Measurements from ENCODE around the gene BEX4.

The BEX4 gene

DNA sequence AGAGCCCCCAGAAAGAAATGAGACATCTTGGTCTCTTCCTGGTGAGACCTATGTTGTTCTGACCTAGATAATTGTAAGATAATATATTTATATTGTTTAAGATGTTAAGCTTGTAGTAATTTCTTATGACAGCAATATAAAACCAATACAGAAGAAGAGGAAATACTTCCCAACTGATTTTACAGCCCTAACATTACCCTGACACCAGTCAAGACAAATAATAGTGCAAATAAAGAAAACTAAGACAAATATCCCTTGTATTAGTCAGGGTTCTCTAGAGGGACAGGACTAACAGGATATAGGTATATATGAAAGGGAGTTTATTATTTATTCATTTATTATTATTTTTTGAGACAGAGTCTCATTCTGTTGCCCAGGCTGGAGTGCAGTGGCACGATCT is 21.4 kb downstream of the BEX4 start:
- no peak for DNase-seq (ENCODE audit: low read depth in 1 of 2, low spot score in 1 of 2)

DNA sequence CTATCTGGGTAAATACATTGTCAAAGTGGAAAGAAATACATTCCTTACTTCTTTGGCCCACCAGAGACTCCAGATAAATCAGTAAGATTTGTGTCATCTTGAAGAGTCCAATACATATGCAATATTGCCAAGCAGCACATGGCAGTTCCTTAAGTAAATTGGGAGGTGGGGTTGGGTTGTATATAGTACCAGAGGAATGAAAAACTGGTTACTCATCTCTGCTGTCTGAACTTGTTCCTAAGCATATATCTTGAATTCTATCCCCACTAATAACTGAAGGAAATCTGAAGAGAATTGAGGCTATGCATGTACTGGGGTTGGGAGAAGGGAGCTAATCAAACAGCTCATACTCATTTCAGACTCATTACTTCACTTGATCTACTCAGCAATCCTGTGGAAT is 25.2 kb downstream of the BEX4 start:
- DNase-seq (ENCODE audit: low read depth in 1 of 2, low spot score in 1 of 2), result no peak

DNA sequence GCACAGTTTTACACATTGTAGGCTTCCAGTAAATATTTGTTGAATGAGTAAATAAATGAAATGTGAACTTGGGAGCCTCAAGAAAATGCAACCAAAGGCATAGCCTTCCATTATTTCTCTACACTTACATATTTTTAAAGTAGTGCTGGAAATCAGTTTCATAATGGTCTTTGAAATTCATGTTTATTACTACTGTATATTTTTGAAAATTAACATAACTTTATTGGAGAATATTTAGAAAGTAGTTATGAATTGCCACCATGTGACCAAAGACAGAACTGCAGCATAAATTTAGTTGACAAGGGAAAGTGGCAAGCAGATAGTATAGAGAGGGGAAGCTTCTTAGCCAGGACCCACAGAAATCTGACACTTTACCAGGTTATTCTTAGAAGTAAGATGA is 33.6 kb downstream of the BEX4 start:
- no peak for DNase-seq (ENCODE audit: low read depth in 1 of 2, low spot score in 1 of 2)

DNA sequence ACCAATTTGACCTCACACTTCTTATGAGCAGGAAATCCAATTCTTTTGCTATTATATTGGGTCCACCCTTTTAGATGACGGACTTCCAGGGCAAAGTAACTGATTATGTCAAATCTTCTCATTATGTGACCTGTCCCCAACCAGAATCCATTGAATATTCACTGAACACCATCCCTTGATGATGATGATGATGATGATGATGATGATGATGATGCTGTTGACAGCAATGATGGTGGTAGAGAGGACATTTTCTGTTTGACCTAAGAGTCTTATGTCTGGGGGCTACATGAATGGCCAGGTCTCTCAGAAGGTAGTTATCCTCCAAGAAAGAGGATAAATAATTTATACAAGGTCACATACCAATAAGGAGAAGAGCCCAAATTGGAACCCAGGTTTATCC is 34.9 kb downstream of the BEX4 start:
- no peak for DNase-seq (ENCODE audit: low read depth in 1 of 2, low spot score in 1 of 2)

DNA sequence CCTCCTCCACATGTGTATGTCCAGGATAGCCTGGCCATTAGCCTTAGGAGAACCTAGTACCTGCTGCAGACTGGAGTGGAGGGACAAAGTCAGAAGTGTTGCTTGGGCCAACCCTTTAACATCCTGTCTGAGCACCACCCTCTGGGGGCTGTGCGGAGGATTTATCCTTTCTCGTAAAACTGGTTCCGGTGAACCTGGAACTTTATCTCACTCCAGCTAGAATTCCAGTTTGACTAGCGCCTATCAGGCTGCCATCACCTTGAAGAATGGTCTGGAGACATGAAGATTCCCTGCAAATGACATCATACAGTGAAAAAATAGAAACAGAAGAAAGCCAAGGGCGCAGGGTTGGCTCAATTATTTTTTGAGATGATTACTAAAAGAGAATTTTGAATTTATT is 36.1 kb downstream of the BEX4 start:
- DNase-seq (ENCODE audit: low read depth in 1 of 2, low spot score in 1 of 2), result no peak

DNA sequence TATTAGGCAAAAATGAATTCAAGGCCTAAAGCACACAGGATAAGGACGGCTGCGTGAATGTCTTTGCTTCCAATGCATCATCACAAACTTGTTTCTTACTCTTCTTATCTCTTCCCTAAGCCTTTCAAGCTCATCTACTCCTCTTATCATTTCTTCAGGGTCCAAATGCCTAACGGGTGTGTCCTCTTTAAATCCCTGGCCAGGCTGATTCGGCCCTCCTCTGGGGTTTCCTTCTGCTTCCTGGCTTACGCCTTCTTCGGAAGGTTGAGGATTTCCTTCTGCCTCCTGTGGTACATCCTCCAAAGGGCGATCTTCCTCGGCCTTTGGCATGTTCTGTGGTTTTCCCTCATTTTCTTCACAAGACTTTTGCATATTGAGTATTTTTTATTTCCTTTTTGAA is 38.7 kb downstream of the BEX4 start:
- no peak for DNase-seq (ENCODE audit: low read depth in 1 of 2, low spot score in 1 of 2)

DNA sequence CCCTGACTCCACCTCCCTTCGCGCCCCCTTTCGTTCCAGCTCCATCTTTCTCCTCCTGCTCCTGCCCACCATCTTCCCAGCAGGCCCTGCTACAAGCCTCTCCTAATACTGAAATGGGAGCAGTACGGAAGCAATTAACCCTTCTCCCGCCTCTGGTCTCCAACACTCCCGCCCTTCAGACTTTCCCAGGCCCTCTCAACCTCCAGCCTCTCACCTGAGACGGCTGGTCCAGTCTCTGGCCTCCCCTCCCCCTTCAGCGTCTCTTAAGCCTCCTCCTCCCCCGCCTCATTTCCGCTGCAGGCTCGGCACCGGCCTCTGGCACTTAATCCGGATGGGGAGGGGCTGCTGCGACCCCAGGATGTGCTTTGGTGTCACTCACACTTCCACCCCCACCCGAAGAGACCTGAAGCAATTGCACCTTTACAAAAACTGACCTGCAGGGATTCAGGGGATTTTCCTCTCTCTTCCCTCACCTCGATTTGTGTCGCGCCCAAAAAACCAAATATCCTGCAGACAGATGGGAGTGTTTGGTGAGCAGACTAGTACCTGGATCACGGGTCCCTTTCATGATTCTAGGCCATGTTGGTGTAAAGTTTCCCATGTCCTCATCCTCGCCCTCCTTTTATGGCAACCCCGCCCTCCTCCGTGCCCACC is 39.4 kb downstream of the BEX4 start:
- DNase-seq (ENCODE audit: low read depth in 1 of 2, low spot score in 1 of 2), result no peak

DNA sequence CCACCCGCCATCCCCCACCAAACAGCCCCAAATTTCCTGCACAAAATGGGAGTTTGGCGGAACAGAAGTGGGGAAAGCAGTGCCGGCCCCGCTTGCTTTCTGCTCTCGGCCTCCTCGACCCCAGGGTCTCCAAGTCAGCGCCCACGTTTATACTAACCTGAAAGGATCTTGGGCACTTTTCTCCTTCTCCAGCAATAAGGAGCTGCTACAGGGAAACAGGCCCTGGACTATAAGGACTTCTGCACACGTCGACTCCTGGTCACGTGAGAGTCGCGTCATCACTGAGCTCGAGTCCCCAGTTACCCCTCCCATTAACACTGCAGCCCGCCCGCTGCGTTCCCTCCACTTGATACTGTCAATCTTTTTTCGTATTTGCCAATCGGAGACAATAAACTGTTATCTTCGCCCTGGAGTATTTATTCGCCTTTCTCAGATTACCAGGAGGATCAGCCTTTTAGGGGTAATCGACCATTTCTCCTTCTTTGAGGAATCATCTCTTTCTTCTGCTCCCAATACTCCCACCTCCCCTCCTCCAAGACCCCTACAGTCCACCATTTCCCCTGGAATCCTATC is 40.1 kb downstream of the BEX4 start, which contains the start of gene TCEAL8:
Gene TCEAL8 (minus strand): TSS at position 235 of the 573 bp plus-strand sequence. CDS start 1,176 bp downstream, outside the sequence.
- DNase-seq (ENCODE audit: low read depth in 1 of 2, low spot score in 1 of 2), result peak; percentile 16 to 22

DNA sequence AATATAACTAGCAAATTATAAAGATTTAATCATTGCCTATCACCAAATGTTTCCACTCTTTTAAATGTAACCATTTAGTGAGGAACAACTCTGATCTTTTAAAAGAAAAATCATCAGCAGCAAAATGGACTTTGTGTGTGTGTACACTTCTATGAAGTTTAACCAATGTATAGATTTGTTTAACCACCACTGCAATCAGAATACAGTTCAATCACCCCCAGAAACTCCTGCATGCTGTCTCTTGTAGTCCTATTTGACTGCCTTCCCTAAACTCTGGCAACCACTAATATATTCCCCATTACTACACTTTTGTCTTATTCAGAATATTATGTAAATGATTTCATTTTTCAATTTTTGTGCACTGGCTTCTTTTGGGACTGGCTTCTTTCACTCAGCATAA is 41.7 kb downstream of the BEX4 start:
- no peak for DNase-seq (ENCODE audit: low read depth in 1 of 2, low spot score in 1 of 2)

DNA sequence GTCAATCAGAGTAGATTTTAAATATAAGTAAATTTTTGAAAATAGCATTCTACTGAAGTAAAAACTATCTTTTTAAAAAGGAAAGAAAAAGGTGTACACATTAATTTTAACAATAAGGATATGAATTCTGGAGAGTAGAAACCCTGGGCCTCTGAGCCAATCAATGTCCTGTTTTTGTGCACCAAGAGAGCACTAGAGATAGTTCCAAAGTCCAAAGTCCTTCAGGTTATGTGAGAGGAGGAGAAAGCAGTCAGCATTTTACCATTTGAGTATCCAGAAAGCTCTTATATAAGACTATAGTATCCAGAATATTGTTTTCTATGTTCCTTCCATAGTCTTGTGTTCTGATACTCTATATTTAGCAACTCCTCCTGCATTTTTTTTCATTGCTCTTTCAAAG is 43.4 kb downstream of the BEX4 start:
- no peak for DNase-seq (ENCODE audit: low read depth in 1 of 2, low spot score in 1 of 2)

All from activated T-helper 1 cell treated with anti-CD3 and anti-CD28 coated beads, Interleukin-2, amount 50 U/mL, for 16 hours (primary cell).